Esophagus mucosa (tissue), 1 donor: ENCODE results near the gene RGP1. TPM values are rescaled to one million over a fixed set of nuclear protein-coding genes. Genes with fewer than 3 reads are reported as not detected.

ENCODE experiments used
- ATAC-seq: fragments of 200-7000 bp; cut with Tn5 transposase; one replicate; pipeline ENCODE4 v1.9.1; 2020
- total RNA-seq: library from RNA; stranded (reverse); gene quantifications from one replicate; pipeline ENCODE4 v1.2.4, GENCODE V29; 2023
- donor health status: DM: yes; HTN: yes; CAD: no.

The RGP1 gene
- total RNA-seq, 1 donor from 2014 or later, result 17.4 TPM

- ATAC-seq, result no peak
These were observed 25.7 kb upstream of the RGP1 start for GRCh38 chr9:35723426-35723825.

GRCh38 chr9:35723908-35724307 lies 25.2 kb upstream of the RGP1 start:
- ATAC-seq, result no peak

- no peak for ATAC-seq
These were observed 23.7 kb upstream of the RGP1 start for GRCh38 chr9:35725362-35725761.

GRCh38 chr9:35726931-35727330 lies 22.2 kb upstream of the RGP1 start:
- no peak for ATAC-seq

GRCh38 chr9:35727676-35728040 lies 21.4 kb upstream of the RGP1 start:
- ATAC-seq, result no peak

GRCh38 chr9:35728041-35728971 lies 20.8 kb upstream of the RGP1 start:
- ATAC-seq, result no peak

GRCh38 chr9:35729101-35729500 lies 20.0 kb upstream of the RGP1 start:
- ATAC-seq, result no peak

- ATAC-seq, result no peak
These were observed 19.2 kb upstream of the RGP1 start for GRCh38 chr9:35729700-35730485.

GRCh38 chr9:35730486-35730854 lies 18.6 kb upstream of the RGP1 start:
- ATAC-seq, result no peak

- ATAC-seq, result peak; percentile 0
These were observed 17.5 kb upstream of the RGP1 start for GRCh38 chr9:35731415-35732184.

- ATAC-seq, result peak; percentile 92
These were observed 16.8 kb upstream of the RGP1 start, which contains the start of the genes CREB3 and TLN1 for GRCh38 chr9:35732185-35732799. Gene CREB3, plus strand, starts transcription at chr9:35732666. Its CDS starts 107 bp downstream, at chr9:35732773. Gene TLN1, minus strand, starts transcription at chr9:35732195. Its CDS starts 6,501 bp downstream, at chr9:35725694.

GRCh38 chr9:35732800-35733541 lies 16.1 kb upstream of the RGP1 start:
- ATAC-seq, result peak; percentile 18

GRCh38 chr9:35734096-35734495 lies 15.0 kb upstream of the RGP1 start:
- ATAC-seq, result no peak

- ATAC-seq, result peak; percentile 25
These were observed 12.9 kb upstream of the RGP1 start for GRCh38 chr9:35736201-35736633.

GRCh38 chr9:35737143-35737542 lies 11.9 kb upstream of the RGP1 start:
- ATAC-seq, result no peak

GRCh38 chr9:35738186-35738585 lies 10.9 kb upstream of the RGP1 start:
- no peak for ATAC-seq

GRCh38 chr9:35738924-35739323 lies 10.2 kb upstream of the RGP1 start:
- ATAC-seq, result no peak

GRCh38 chr9:35740243-35740642 lies 8.8 kb upstream of the RGP1 start:
- ATAC-seq, result no peak

- ATAC-seq, result no peak
These were observed 7.3 kb upstream of the RGP1 start for GRCh38 chr9:35741740-35742139.

- no peak for ATAC-seq
These were observed 5.6 kb upstream of the RGP1 start for GRCh38 chr9:35743452-35743851.

- no peak for ATAC-seq
These were observed 5.1 kb upstream of the RGP1 start for GRCh38 chr9:35743880-35744518.
